HEK293T (cell line): Measurements from ENCODE around the gene SERTAD1.
A peak's percentile ranks its signal among the peaks of the same experiment; 100 is the strongest.

Experiments
- CTCF ChIA-PET: fragments of 350-600 bp; formaldehyde crosslinking; extraction: SDS; loops from one replicate; lab custom pipeline; 2021; ENCODE audit warnings: antibody characterized with exemption, inconsistent platforms; lab: Yijun Ruan, JAX
- POLR2A ChIA-PET: fragments of 350-600 bp; formaldehyde crosslinking; extraction: SDS; loops from one replicate; lab custom pipeline; 2020; ENCODE audit warnings: antibody characterized with exemption, inconsistent platforms; lab: Yijun Ruan, JAX
- DNase-seq: peaks from one replicate; pipeline ENCODE4 v3.0.0; 2012; ENCODE audit warnings: mixed read lengths; ENCODE audit errors: extremely low spot score
- ARNT ChIP-seq: fragments of 450-650 bp; IDR thresholded peaks from 2 replicates; pipeline ENCODE4 v1.6.1; 2017; ENCODE audit warnings: mild to moderate bottlenecking
- BHLHE40 ChIP-seq: fragments of 450-650 bp; IDR thresholded peaks from 2 replicates; pipeline ENCODE4 v1.6.1; 2016; ENCODE audit warnings: mild to moderate bottlenecking, moderate library complexity, borderline replicate concordance
- CTBP1 ChIP-seq: fragments of 450-650 bp; IDR thresholded peaks from 2 replicates; pipeline ENCODE4 v1.6.1; 2016; ENCODE audit warnings: borderline replicate concordance
- ELF4 ChIP-seq: fragments of 450-650 bp; IDR thresholded peaks from 2 replicates; pipeline ENCODE4 v1.6.1; 2017; ENCODE audit warnings: antibody characterized with exemption
- FOXA1 ChIP-seq: fragments of 450-650 bp; IDR thresholded peaks from 2 replicates; pipeline ENCODE4 v1.6.1; 2016; ENCODE audit warnings: mild to moderate bottlenecking
- FOXK2 ChIP-seq: fragments of 450-650 bp; IDR thresholded peaks from 2 replicates; pipeline ENCODE4 v1.6.1; 2016; ENCODE audit warnings: mild to moderate bottlenecking
- FOXM1 ChIP-seq: fragments of 450-650 bp; IDR thresholded peaks from 2 replicates; pipeline ENCODE4 v1.6.1; 2017; ENCODE audit warnings: mild to moderate bottlenecking, borderline replicate concordance
- HDGF ChIP-seq: fragments of 450-650 bp; IDR thresholded peaks from 2 replicates; pipeline ENCODE4 v1.6.1; 2017; ENCODE audit warnings: antibody characterized with exemption, borderline replicate concordance
- L3MBTL2 ChIP-seq: fragments of 450-650 bp; conservative IDR thresholded peaks from 2 replicates; pipeline ENCODE4 v1.6.1; 2016; ENCODE audit warnings: mild to moderate bottlenecking
- LEF1 ChIP-seq: fragments of 450-650 bp; IDR thresholded peaks from 2 replicates; pipeline ENCODE4 v1.6.1; 2017; ENCODE audit warnings: mild to moderate bottlenecking, borderline replicate concordance
- NFRKB ChIP-seq: fragments of 450-650 bp; IDR thresholded peaks from 2 replicates; pipeline ENCODE4 v1.6.1; 2016; ENCODE audit warnings: mild to moderate bottlenecking, moderate library complexity
- PKNOX1 ChIP-seq: fragments of 450-650 bp; IDR thresholded peaks from 2 replicates; pipeline ENCODE4 v1.6.1; 2016
- SP1 ChIP-seq: fragments of 450-650 bp; IDR thresholded peaks from 2 replicates; pipeline ENCODE4 v1.6.1; 2017
- SUZ12 ChIP-seq: fragments of 450-650 bp; IDR thresholded peaks from 2 replicates; pipeline ENCODE4 v1.6.1; 2016; ENCODE audit warnings: mild to moderate bottlenecking
- TARDBP ChIP-seq: fragments of 450-650 bp; IDR thresholded peaks from 2 replicates; pipeline ENCODE4 v1.6.1; 2016
- ZNF384 ChIP-seq: fragments of 450-650 bp; IDR thresholded peaks from 2 replicates; pipeline ENCODE4 v1.6.1; 2016

The SERTAD1 gene

GRCh38 chr19:40445780-40446262 lies 20.0 kb upstream of the SERTAD1 start:
- ChIA-PET CTCF (no interaction called here), POLR2A (interaction anchor here (1.0 to 4.8 kb wide), 4 partner anchors 9 to 97 kb away, joined by 3 to 57 read pairs (median 4); partner anchors contain the start of genes C19orf47 and PLD3)
- TF ChIP-seq L3MBTL2 (no peak), LEF1 (no peak), BHLHE40 (no peak), SP1 (no peak), ELF4 (no peak), FOXA1 (no peak), ZNF384 (no peak), FOXM1 (no peak), TARDBP (no peak), PKNOX1 (no peak), NFRKB (no peak), ARNT (no peak), FOXK2 (no peak)
- DNase-seq = no peak

- POLR2A ChIA-PET = interaction anchor here (1.0 to 5.8 kb wide), 5 partner anchors 10 to 24 kb away, joined by 3 to 57 read pairs (median 51); partner anchors contain the start of gene SERTAD1
- CTCF ChIA-PET = no interaction called here
- no peak for TF ChIP-seq ARNT
- peak; percentile 46; the same call in 1 of the 2 replicates for TF ChIP-seq CTBP1
- TF ChIP-seq FOXA1 = no peak
- no peak for DNase-seq
Observed at GRCh38 chr19:40444825-40445312, 19.1 kb upstream of the SERTAD1 start.

DNA sequence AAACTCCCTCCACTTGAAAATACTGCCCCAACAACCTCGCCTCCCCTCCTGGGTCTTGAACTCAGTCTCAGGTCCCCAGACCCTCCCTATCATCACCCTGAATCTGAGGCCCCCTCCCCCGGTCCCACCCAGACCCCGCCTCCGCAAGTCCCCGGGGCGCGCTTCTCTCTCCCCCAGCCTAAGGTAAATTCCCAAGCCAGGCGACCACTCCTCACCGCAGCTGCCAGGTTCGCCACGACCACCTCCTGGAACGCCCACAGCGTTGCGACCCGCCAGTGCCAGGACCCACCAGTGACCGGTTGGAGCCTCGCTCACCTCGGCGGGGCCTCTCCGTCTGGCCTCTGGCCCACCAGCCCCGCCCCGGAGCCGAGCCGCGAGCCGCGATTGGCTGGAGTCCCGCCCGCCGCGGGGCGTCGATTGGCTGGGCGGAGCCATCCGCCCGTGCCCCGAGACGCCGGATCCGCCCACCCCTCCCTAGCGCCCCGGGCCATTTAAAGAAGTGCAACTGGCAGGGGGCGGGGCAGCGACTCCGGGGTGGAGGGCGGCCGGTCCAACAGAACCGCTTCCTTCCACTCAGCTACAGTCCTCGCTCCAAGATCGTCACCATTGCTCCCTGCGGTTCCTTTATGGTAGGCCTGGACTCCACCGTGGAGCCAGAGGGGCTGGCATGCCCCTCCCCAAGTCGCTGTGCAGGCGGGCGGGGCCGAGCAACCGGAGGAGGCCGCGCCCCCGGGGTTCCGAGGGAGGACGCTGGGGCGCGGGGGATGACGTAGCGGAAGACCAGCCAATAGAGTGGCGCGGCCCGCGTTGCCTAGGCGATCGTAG lies 18.4 kb upstream of the SERTAD1 start, which contains the start of gene SERTAD3:
Gene SERTAD3, minus strand, starts transcription at position 336 of the 825 bp plus-strand sequence. CDS start 2,255 bp downstream, outside the sequence.
- peak; percentile 92 for DNase-seq
- ChIA-PET POLR2A (interaction anchor here (1.0 to 5.8 kb wide), 15 partner anchors 10 to 159 kb away, joined by 3 to 57 read pairs (median 8); partner anchors contain the start of genes AKT2, BLVRB and SERTAD1), CTCF (interaction anchor here (1.4 kb wide), 1 partner anchor 190 kb away, joined by 3 read pairs; no protein-coding TSS in a partner anchor)
- no peak for TF ChIP-seq SP1
- TF ChIP-seq ZNF384 = no peak
- TF ChIP-seq FOXM1 = no peak
- no peak for TF ChIP-seq SUZ12
- no peak for TF ChIP-seq LEF1
- TF ChIP-seq HDGF = no peak
- TF ChIP-seq ARNT = no peak
- TF ChIP-seq ELF4 = no peak
- TF ChIP-seq NFRKB = no peak
- TF ChIP-seq CTBP1 = no peak
- TF ChIP-seq FOXA1 = no peak
- TF ChIP-seq L3MBTL2 = no peak
- no peak for TF ChIP-seq PKNOX1

GRCh38 chr19:40443131-40443999 lies 17.6 kb upstream of the SERTAD1 start:
- ChIA-PET POLR2A (interaction anchor here (0.9 to 5.8 kb wide), 19 partner anchors 9 to 166 kb away, joined by 3 to 57 read pairs (median 7); partner anchors contain the start of genes AKT2, BLVRB, C19orf47 and PLD3), CTCF (interaction anchor here (0.6 to 1.4 kb wide), 5 partner anchors 21 to 220 kb away, joined by 3 to 5 read pairs (median 4); partner anchors contain the start of gene BLVRB)
- peak; percentile 97 for DNase-seq

More at GRCh38 chr19:40443131-40443999, 17.6 kb upstream of the SERTAD1 start:
- no peak for TF ChIP-seq FOXM1
- no peak; the same call in 1 of the 2 replicates for TF ChIP-seq LEF1
- TF ChIP-seq SUZ12 = no peak
- TF ChIP-seq CTBP1 = no peak
- 0 out of 2 replicates have a peak, but pooled peaks have one; percentile 35 for TF ChIP-seq HDGF
- peak; percentile 74 for TF ChIP-seq PKNOX1
